ENCODE results near the gene ITPR1.

Gene ITPR1

GRCh38 chr3:4613366-4613765 is 120.2 kb downstream of the ITPR1 start:
- Histone ChIP-seq H3K36me3 (ENCODE audit: control insufficient read depth, insufficient read depth, low read length, severe bottlenecking) (no peaks in the 10 kb centered on the region), H3K9ac (ENCODE audit: low read length) (no peak overlapping the region), H3K9me3 (ENCODE audit: control insufficient read depth, low read length) (no peaks in the 10 kb centered on the region), H3K4me3 (ENCODE audit: low read length) (no peak overlapping the region), H3K27me3 (replicated peaks; ENCODE audit: control insufficient read depth, insufficient read depth, low read length) (peaks cover 2% of the 10 kb centered on the region), H3K4me1 (ENCODE audit: control insufficient read depth, insufficient read depth, low read length) (no peaks in the 10 kb centered on the region)
- DNase-seq (ENCODE audit: low read depth): no peak

- Histone ChIP-seq H3K4me3 (ENCODE audit: low read length) (no peak overlapping the region), H3K27me3 (replicated peaks; ENCODE audit: control insufficient read depth, insufficient read depth, low read length) (no peaks in the 10 kb centered on the region), H3K36me3 (ENCODE audit: control insufficient read depth, insufficient read depth, low read length, severe bottlenecking) (no peaks in the 10 kb centered on the region), H3K9me3 (ENCODE audit: control insufficient read depth, low read length) (no peaks in the 10 kb centered on the region), H3K9ac (ENCODE audit: low read length) (no peak overlapping the region), H3K4me1 (ENCODE audit: control insufficient read depth, insufficient read depth, low read length) (no peaks in the 10 kb centered on the region)
- DNase-seq (ENCODE audit: low read depth): no peak
These were observed 120.9 kb downstream of the ITPR1 start for GRCh38 chr3:4614070-4614469.

- Histone ChIP-seq H3K36me3 (ENCODE audit: control insufficient read depth, insufficient read depth, low read length, severe bottlenecking) (no peaks in the 10 kb centered on the region), H3K4me3 (ENCODE audit: low read length) (no peak overlapping the region), H3K9me3 (ENCODE audit: control insufficient read depth, low read length) (no peaks in the 10 kb centered on the region), H3K9ac (ENCODE audit: low read length) (no peak overlapping the region), H3K27me3 (replicated peaks; ENCODE audit: control insufficient read depth, insufficient read depth, low read length) (no peaks in the 10 kb centered on the region), H3K4me1 (ENCODE audit: control insufficient read depth, insufficient read depth, low read length) (no peaks in the 10 kb centered on the region)
- no peak for DNase-seq (ENCODE audit: low read depth)
These were observed 121.8 kb downstream of the ITPR1 start for GRCh38 chr3:4614927-4615326.

GRCh38 chr3:4615750-4616149 is 122.6 kb downstream of the ITPR1 start:
- no peak overlapping the region for H3K9ac ChIP-seq (ENCODE audit: low read length)
- H3K9me3 ChIP-seq (ENCODE audit: control insufficient read depth, low read length): no peaks in the 10 kb centered on the region
- H3K36me3 ChIP-seq (ENCODE audit: control insufficient read depth, insufficient read depth, low read length, severe bottlenecking): no peaks in the 10 kb centered on the region
- H3K4me1 ChIP-seq (ENCODE audit: control insufficient read depth, insufficient read depth, low read length): no peaks in the 10 kb centered on the region
- DNase-seq (ENCODE audit: low read depth): no peak
- H3K4me3 ChIP-seq (ENCODE audit: low read length): no peak overlapping the region
- no peaks in the 10 kb centered on the region for H3K27me3 ChIP-seq (replicated peaks; ENCODE audit: control insufficient read depth, insufficient read depth, low read length)

GRCh38 chr3:4623421-4623999 is 130.4 kb downstream of the ITPR1 start:
- Histone ChIP-seq H3K4me1 (ENCODE audit: control insufficient read depth, insufficient read depth, low read length) (no peaks in the 10 kb centered on the region), H3K9ac (ENCODE audit: low read length) (no peak overlapping the region), H3K9me3 (ENCODE audit: control insufficient read depth, low read length) (no peaks in the 10 kb centered on the region), H3K27me3 (replicated peaks; ENCODE audit: control insufficient read depth, insufficient read depth, low read length) (no peaks in the 10 kb centered on the region), H3K4me3 (ENCODE audit: low read length) (no peak overlapping the region), H3K36me3 (ENCODE audit: control insufficient read depth, insufficient read depth, low read length, severe bottlenecking) (no peaks in the 10 kb centered on the region)
- DNase-seq (ENCODE audit: low read depth): no peak

GRCh38 chr3:4627651-4628375 is 134.7 kb downstream of the ITPR1 start:
- H3K4me1 ChIP-seq (ENCODE audit: control insufficient read depth, insufficient read depth, low read length): no peaks in the 10 kb centered on the region
- H3K27me3 ChIP-seq (replicated peaks; ENCODE audit: control insufficient read depth, insufficient read depth, low read length): no peaks in the 10 kb centered on the region
- no peaks in the 10 kb centered on the region for H3K9me3 ChIP-seq (ENCODE audit: control insufficient read depth, low read length)
- no peak overlapping the region for H3K4me3 ChIP-seq (ENCODE audit: low read length)
- no peak for DNase-seq (ENCODE audit: low read depth)
- no peak overlapping the region for H3K9ac ChIP-seq (ENCODE audit: low read length)
- no peaks in the 10 kb centered on the region for H3K36me3 ChIP-seq (ENCODE audit: control insufficient read depth, insufficient read depth, low read length, severe bottlenecking)

GRCh38 chr3:4629095-4630007 is 136.2 kb downstream of the ITPR1 start:
- Histone ChIP-seq H3K9me3 (ENCODE audit: control insufficient read depth, low read length) (no peaks in the 10 kb centered on the region), H3K9ac (ENCODE audit: low read length) (no peak overlapping the region), H3K27me3 (replicated peaks; ENCODE audit: control insufficient read depth, insufficient read depth, low read length) (no peaks in the 10 kb centered on the region), H3K4me3 (ENCODE audit: low read length) (no peak overlapping the region), H3K36me3 (ENCODE audit: control insufficient read depth, insufficient read depth, low read length, severe bottlenecking) (no peaks in the 10 kb centered on the region), H3K4me1 (ENCODE audit: control insufficient read depth, insufficient read depth, low read length) (no peaks in the 10 kb centered on the region)
- DNase-seq (ENCODE audit: low read depth): no peak

GRCh38 chr3:4633078-4634004 is 140.2 kb downstream of the ITPR1 start:
- DNase-seq (ENCODE audit: low read depth): peak; percentile 84
- Histone ChIP-seq H3K36me3 (ENCODE audit: control insufficient read depth, insufficient read depth, low read length, severe bottlenecking) (no peaks in the 10 kb centered on the region), H3K4me1 (ENCODE audit: control insufficient read depth, insufficient read depth, low read length) (no peaks in the 10 kb centered on the region), H3K9ac (ENCODE audit: low read length) (no peak overlapping the region), H3K9me3 (ENCODE audit: control insufficient read depth, low read length) (no peaks in the 10 kb centered on the region), H3K4me3 (ENCODE audit: low read length) (no peak overlapping the region), H3K27me3 (replicated peaks; ENCODE audit: control insufficient read depth, insufficient read depth, low read length) (peaks cover 8% of the 10 kb centered on the region)

- Histone ChIP-seq H3K27me3 (replicated peaks; ENCODE audit: control insufficient read depth, insufficient read depth, low read length) (peaks cover 8% of the 10 kb centered on the region), H3K9ac (ENCODE audit: low read length) (no peak overlapping the region), H3K9me3 (ENCODE audit: control insufficient read depth, low read length) (no peaks in the 10 kb centered on the region), H3K4me1 (ENCODE audit: control insufficient read depth, insufficient read depth, low read length) (no peaks in the 10 kb centered on the region), H3K4me3 (ENCODE audit: low read length) (no peak overlapping the region), H3K36me3 (ENCODE audit: control insufficient read depth, insufficient read depth, low read length, severe bottlenecking) (no peaks in the 10 kb centered on the region)
- DNase-seq (ENCODE audit: low read depth): no peak
These were observed 141.7 kb downstream of the ITPR1 start for GRCh38 chr3:4634894-4635293.

- Histone ChIP-seq H3K4me3 (ENCODE audit: low read length) (no peak overlapping the region), H3K36me3 (ENCODE audit: control insufficient read depth, insufficient read depth, low read length, severe bottlenecking) (no peaks in the 10 kb centered on the region), H3K4me1 (ENCODE audit: control insufficient read depth, insufficient read depth, low read length) (no peaks in the 10 kb centered on the region), H3K9me3 (ENCODE audit: control insufficient read depth, low read length) (no peaks in the 10 kb centered on the region), H3K9ac (ENCODE audit: low read length) (no peak overlapping the region), H3K27me3 (replicated peaks; ENCODE audit: control insufficient read depth, insufficient read depth, low read length) (peaks cover 8% of the 10 kb centered on the region)
- DNase-seq (ENCODE audit: low read depth): no peak
These were observed 144.1 kb downstream of the ITPR1 start for GRCh38 chr3:4637265-4637664.

Data from adipocyte (in vitro differentiated cells).